Uterus (tissue), 4 donors: Measurements from ENCODE around the gene CACNA1D. TPM values are rescaled to one million over a fixed set of nuclear protein-coding genes. Genes with fewer than 3 reads are reported as not detected.

Experiments used
- DNase-seq, 2 donors: peaks; one replicate each; pipeline ENCODE4 v3.0.0-alpha.2; 2019 to 2020
- H3K27ac ChIP-seq, 2 donors: fragments of 200-600 bp; sonication (generic); 1 replicate in 1 of 2; 2 replicates in 1 of 2; pipeline ENCODE4 v1.5.1; 2016 to 2018
- H3K27me3 ChIP-seq, 2 donors: fragments of 200-600 bp; sonication (generic); one replicate each; pipeline ENCODE4 v1.5.1; 2018 to 2019; ENCODE audit warnings: control low read depth in 1 of 2
- H3K36me3 ChIP-seq, 2 donors: fragments of 200-600 bp; sonication (generic); one replicate each; pipeline ENCODE4 v1.5.1; 2019; ENCODE audit warnings: control low read depth in 1 of 2
- H3K4me1 ChIP-seq, 2 donors: fragments of 200-600 bp; sonication (generic); one replicate each; pipeline ENCODE4 v1.5.1; 2018 to 2019; ENCODE audit warnings: control low read depth in 1 of 2
- H3K4me3 ChIP-seq, 2 donors: fragments of 200-600 bp; sonication (generic); 1 replicate in 1 of 2; 2 replicates in 1 of 2; pipeline ENCODE4 v1.5.1; 2018 to 2019; ENCODE audit warnings: mild to moderate bottlenecking in 1 of 2
- H3K9me3 ChIP-seq, 2 donors: fragments of 200-600 bp; sonication (generic); one replicate each; pipeline ENCODE4 v1.5.1; 2019; ENCODE audit warnings: control low read depth in 1 of 2
- POLR2A ChIP-seq, 2 donors: fragments of 450-650 bp; IDR thresholded peaks; one replicate each; pipeline ENCODE4 v1.6.1; 2016; ENCODE audit warnings: antibody characterized with exemption in 2 of 2, mild to moderate bottlenecking in 1 of 2, moderate library complexity in 1 of 2
- intact Hi-C: fragments of 100-400 bp; cut with DNase I; formaldehyde crosslinking; loops from one replicate; pipeline ENCODE4 v1.15.1; 2023; ENCODE audit warnings: low total_unique reads
- small RNA-seq: library from RNA; depleted of rRNA; stranded (forward); fragments of <200 nt; gene quantifications from one replicate; pipeline ENCODE3, GENCODE V24; 2016
- total RNA-seq, 4 donors: library from RNA; depleted of rRNA in 3 of 4; stranded (reverse); fragments of >200 nt in 3 of 4; gene quantifications; one replicate each; pipeline versions ENCODE4 v1.1.0 to v1.2.4, GENCODE V29; 2014 to 2023
- TF ChIP-seq, protein P1 (sequence below), 4 experiments: fragments of 200-600 bp in 2 of 4; fragments of 450-650 bp in 2 of 4; sonication (generic) in 2 of 4; IDR thresholded peaks; one replicate each; pipeline ENCODE4 v1.5.1; 2016 to 2019; ENCODE audit warnings: antibody characterized with exemption in 4 of 4, mild to moderate bottlenecking in 2 of 4, moderate library complexity in 1 of 4
- donor health status: DM: yes; HTN: yes; CAD: no.

The CACNA1D gene
- total RNA-seq, 4 donors from 2014 or later = 0.88 to 97.5 (median 63.4) TPM

DNA sequence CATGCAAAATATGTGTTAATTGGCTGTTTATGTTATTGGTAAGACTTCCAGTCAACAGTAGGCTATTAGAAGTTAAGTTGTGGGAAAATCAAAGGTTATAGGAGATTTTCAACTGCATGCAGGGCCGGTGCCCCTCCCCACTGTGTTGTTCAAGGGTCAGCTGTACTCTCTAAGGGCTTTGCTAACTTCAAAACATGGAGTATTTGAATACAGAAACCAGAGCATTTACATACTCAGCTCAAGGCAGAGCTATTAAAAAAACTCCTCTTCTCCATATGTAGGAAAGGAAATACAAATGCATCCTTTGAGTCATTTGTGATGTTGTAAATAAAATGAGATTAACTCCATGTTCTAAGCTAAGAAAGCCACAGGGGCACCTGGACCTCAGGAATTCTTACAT, 368.7 kb downstream of the CACNA1D start:
- H3K36me3 ChIP-seq = no peaks in the 10 kb centered on the region
- H3K27ac ChIP-seq = no peak overlapping the region
- H3K27me3 ChIP-seq = no peaks in the 10 kb centered on the region
- no peaks in the 10 kb centered on the region for H3K4me1 ChIP-seq
- no peaks in the 10 kb centered on the region for H3K9me3 ChIP-seq
- no peak overlapping the region for H3K4me3 ChIP-seq
- intact Hi-C loops = no loop called here
- DNase-seq = no peak
- TF ChIP-seq POLR2A (IDR thresholded peaks at IDR 0.05) = no peak
- TF ChIP-seq, protein P1, sequence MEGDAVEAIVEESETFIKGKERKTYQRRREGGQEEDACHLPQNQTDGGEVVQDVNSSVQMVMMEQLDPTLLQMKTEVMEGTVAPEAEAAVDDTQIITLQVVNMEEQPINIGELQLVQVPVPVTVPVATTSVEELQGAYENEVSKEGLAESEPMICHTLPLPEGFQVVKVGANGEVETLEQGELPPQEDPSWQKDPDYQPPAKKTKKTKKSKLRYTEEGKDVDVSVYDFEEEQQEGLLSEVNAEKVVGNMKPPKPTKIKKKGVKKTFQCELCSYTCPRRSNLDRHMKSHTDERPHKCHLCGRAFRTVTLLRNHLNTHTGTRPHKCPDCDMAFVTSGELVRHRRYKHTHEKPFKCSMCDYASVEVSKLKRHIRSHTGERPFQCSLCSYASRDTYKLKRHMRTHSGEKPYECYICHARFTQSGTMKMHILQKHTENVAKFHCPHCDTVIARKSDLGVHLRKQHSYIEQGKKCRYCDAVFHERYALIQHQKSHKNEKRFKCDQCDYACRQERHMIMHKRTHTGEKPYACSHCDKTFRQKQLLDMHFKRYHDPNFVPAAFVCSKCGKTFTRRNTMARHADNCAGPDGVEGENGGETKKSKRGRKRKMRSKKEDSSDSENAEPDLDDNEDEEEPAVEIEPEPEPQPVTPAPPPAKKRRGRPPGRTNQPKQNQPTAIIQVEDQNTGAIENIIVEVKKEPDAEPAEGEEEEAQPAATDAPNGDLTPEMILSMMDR (IDR thresholded peaks at IDR 0.05) = no peak

Small RNA genes within 50 kb of the gene (small RNA-seq; reads per million reads assigned to genes)
- gene AC012467.1 (not detected), gene RF00154 (16.6 reads per million, percentile 91 among the genes with 10 or more reads in this experiment)

Other genes starting within 250 kb of the CACNA1D start
- 100 to 1,000 TPM in 1 of 4 donors, 10 to 100 TPM in 3; 74.5 to 113 (median 84.6) TPM for gene TKT, start 238.6 kb upstream of the CACNA1D start, total RNA-seq
- gene DCP1A, start 147.1 kb upstream of the CACNA1D start, total RNA-seq = 10 to 100 TPM; 27.2 to 39.4 (median 34.5) TPM